Endothelial cell of umbilical vein (primary cell): Measurements from ENCODE around the gene PHF1. TPM values are rescaled to one million over a fixed set of nuclear protein-coding genes. Genes with fewer than 3 reads are reported as not detected.

Experiments
- BruUV-seq: library from RNA; stranded (reverse); fragments of 400-500 nt; replicated peaks from 2 replicates; lab custom pipeline; 2021; lab: Mats Ljungman, UMichigan
- CTCF ChIA-PET: fragments of 300-600, 350-600 bp; sonication (Branson Sonifier 250); formaldehyde crosslinking; loops from one replicate; lab custom pipeline; 2021; ENCODE audit warnings: antibody characterized with exemption, inconsistent platforms; lab: Charles Lee
- POLR2A ChIA-PET: fragments of 300-600, 350-600 bp; sonication (Branson Sonifier 250); formaldehyde crosslinking; loops from one replicate; lab custom pipeline; 2021; ENCODE audit warnings: antibody characterized with exemption, inconsistent platforms; lab: Charles Lee
- DNase-seq: peaks from one replicate; pipeline ENCODE4 v3.0.0-alpha.2; 2011; ENCODE audit warnings: low read depth, low spot score
- FAIRE-seq: peaks from 2 replicates; lab custom pipeline; 2011; peaks lifted over from hg19 to GRCh38; lab: Jason Lieb, UNC
- H2AFZ ChIP-seq: 2 replicates; pipeline ENCODE4 v1.6.0; 2012; ENCODE audit warnings: low read depth, low read length, control low read depth, inconsistent platforms
- H3K27ac ChIP-seq: 2 replicates; pipeline ENCODE4 v1.5.1; 2011; ENCODE audit warnings: low read depth, mild to moderate bottlenecking, control low read depth, low read length, moderate library complexity; ENCODE audit not compliant: insufficient read depth
- H3K27me3 ChIP-seq, 2 experiments: 2 replicates each; pipeline versions ENCODE4 v1.6.0 to v1.6.1; 2011; ENCODE audit warnings: low read length in 2 of 2, mixed read lengths in 1 of 2; ENCODE audit not compliant: control insufficient read depth in 2 of 2, insufficient read depth in 2 of 2
- H3K36me3 ChIP-seq, 2 experiments: 2 replicates in 1 of 2; 3 replicates in 1 of 2; pipeline ENCODE4 v1.5.1; 2011; ENCODE audit warnings: low read length in 2 of 2, mild to moderate bottlenecking in 1 of 2, moderate library complexity in 1 of 2; ENCODE audit not compliant: control insufficient read depth in 2 of 2, insufficient read depth in 2 of 2; ENCODE audit errors: extremely low read depth in 1 of 2
- H3K4me1 ChIP-seq: 3 replicates; pipeline ENCODE4 v1.5.1; 2011; ENCODE audit warnings: mild to moderate bottlenecking, low read length; ENCODE audit not compliant: control insufficient read depth, insufficient read depth; ENCODE audit errors: extremely low read depth
- H3K4me2 ChIP-seq: 2 replicates; pipeline ENCODE4 v1.6.1; 2011; ENCODE audit warnings: low read length, control low read depth, mixed read lengths; ENCODE audit not compliant: insufficient read depth
- H3K4me3 ChIP-seq, 3 experiments: fragments of 200-600 bp in 1 of 3; sonication (generic), shearing (Covaris generic) in 1 of 3; replicated peaks in 1 of 3; 2 replicates each; pipeline ENCODE4 v1.5.1; 2011 to 2016; ENCODE audit warnings: control low read depth in 3 of 3, low read length in 3 of 3, mild to moderate bottlenecking in 2 of 3, inconsistent platforms in 1 of 3, low read depth in 1 of 3, moderate library complexity in 1 of 3; ENCODE audit not compliant: insufficient read depth in 1 of 3
- H3K79me2 ChIP-seq: 2 replicates; pipeline ENCODE4 v1.6.0; 2012; ENCODE audit warnings: low read length, inconsistent platforms; ENCODE audit not compliant: control insufficient read depth, insufficient read depth
- H3K9ac ChIP-seq: replicated peaks from 2 replicates; pipeline ENCODE3; 2011; ENCODE audit warnings: low read length, control low read depth; ENCODE audit not compliant: insufficient read depth; ENCODE audit errors: extremely low read depth
- H3K9me1 ChIP-seq: replicated peaks from 3 replicates; pipeline ENCODE4 v1.6.0; 2011; ENCODE audit warnings: mild to moderate bottlenecking, low read length; ENCODE audit not compliant: control insufficient read depth, insufficient read depth; ENCODE audit errors: extremely low read depth
- H3K9me3 ChIP-seq: replicated peaks from 2 replicates; pipeline ENCODE4 v1.5.1; 2012; ENCODE audit warnings: low read length, inconsistent platforms; ENCODE audit not compliant: control insufficient read depth, insufficient read depth
- H4K20me1 ChIP-seq: replicated peaks from 2 replicates; pipeline ENCODE3; 2011; ENCODE audit warnings: mild to moderate bottlenecking, low read length; ENCODE audit not compliant: control insufficient read depth, insufficient read depth; ENCODE audit errors: extremely low read depth
- CTCF ChIP-seq, 2 donors: IDR thresholded peaks; 1 replicate in 1 of 2; 2 replicates in 1 of 2; pipeline ENCODE4 v1.5.1; 2011; ENCODE audit warnings: low read length in 2 of 2, mild to moderate bottlenecking in 2 of 2, moderate library complexity in 2 of 2, control low read depth in 1 of 2, inconsistent platforms in 1 of 2, low read depth in 1 of 2; ENCODE audit not compliant: insufficient read depth in 1 of 2; ENCODE audit errors: extremely low read depth in 1 of 2
- EZH2 ChIP-seq: IDR thresholded peaks from 2 replicates; pipeline ENCODE4 v1.6.1; 2012; ENCODE audit warnings: borderline replicate concordance, low read depth, mild to moderate bottlenecking, moderate library complexity, low read length, inconsistent platforms; ENCODE audit not compliant: severe bottlenecking
- FOS ChIP-seq: IDR thresholded peaks from 2 replicates; pipeline ENCODE4 v1.6.1; 2011; ENCODE audit warnings: mild to moderate bottlenecking, low read length, moderate library complexity, borderline replicate concordance; ENCODE audit not compliant: insufficient read depth
- GATA2 ChIP-seq: IDR thresholded peaks from 2 replicates; pipeline ENCODE4 v1.7.0; 2011; ENCODE audit warnings: low read depth, mild to moderate bottlenecking, moderate library complexity, mixed read lengths, low read length; ENCODE audit not compliant: insufficient read length, insufficient read depth
- JUN ChIP-seq: IDR thresholded peaks from 2 replicates; pipeline ENCODE4 v1.6.1; 2011; ENCODE audit warnings: borderline replicate concordance, low read depth; ENCODE audit not compliant: insufficient read length, insufficient read depth
- MAX ChIP-seq: IDR thresholded peaks from 2 replicates; pipeline ENCODE4 v1.6.1; 2011; ENCODE audit not compliant: insufficient read depth, insufficient read length
- MYC ChIP-seq: IDR thresholded peaks from one replicate; pipeline ENCODE4 v1.6.1; 2011; ENCODE audit warnings: mild to moderate bottlenecking, low read depth, low read length
- POLR2A ChIP-seq: IDR thresholded peaks from 2 replicates; pipeline ENCODE4 v1.6.1; 2012; ENCODE audit warnings: low read depth, mild to moderate bottlenecking, control low read depth, low read length
- POLR2AphosphoS5 ChIP-seq: IDR thresholded peaks from 2 replicates; pipeline ENCODE4 v1.6.1; 2012; ENCODE audit warnings: low read depth, mild to moderate bottlenecking, control low read depth, low read length, moderate library complexity; ENCODE audit not compliant: insufficient read depth
- dilution Hi-C: fragments of 300-500 bp; cut with MboI; formaldehyde crosslinking; loops from one replicate; pipeline ENCODE4 v1.15.0; 2019; ENCODE audit warnings: low sequenced_read_pairs; ENCODE audit not compliant: extremely low pct_ligation_motif_present
- intact Hi-C: fragments of 100-400 bp; cut with micrococcal nuclease; formaldehyde crosslinking; loops from one replicate; pipeline ENCODE4 v1.10.0; 2022
- polyA plus RNA-seq, 4 experiments: library from polyadenylated mRNA; depleted of rRNA in 3 of 4; stranded (reverse) in 3 of 4; unstranded in 1 of 4; fragments of >200 nt; gene quantifications; 2 replicates each; pipeline versions ENCODE4 v1.2.1 to v1.2.3, GENCODE V29; 2011 to 2012; ENCODE audit warnings: missing spikeins in 1 of 4
- total RNA-seq: library from RNA; stranded (reverse); gene quantifications from 2 replicates; pipeline ENCODE4 v1.2.3, GENCODE V29; 2021

The PHF1 gene
- total and polyA plus RNA-seq, 2 donors (not counting 3 experiments of a cell fraction or from before 2014, with no cell fraction given) = 32.5 to 53.1 TPM

GRCh38 chr6:33418690-33419291, 8.0 kb downstream of the PHF1 start:
- Histone ChIP-seq H2AFZ (peak overlapping the region; percentile 63), H3K4me1 (peaks cover 20% of the 10 kb centered on the region), H3K79me2 (peaks cover 12% of the 10 kb centered on the region), H3K9me3 (no peaks in the 10 kb centered on the region), H3K9me1 (no peaks in the 10 kb centered on the region), H3K4me3 (peak overlapping the region in 2 of 3 experiments; percentile 19 to 30), H3K27me3 (peaks cover 16% of the 10 kb centered on the region in 2 experiments), H3K4me2 (peak overlapping the region; percentile 53), H3K9ac (peak overlapping the region; percentile 41), H3K36me3 (peaks cover 0 to 7% of the 10 kb centered on the region in 2 experiments), H3K27ac (peak overlapping the region; percentile 64), H4K20me1 (no peaks in the 10 kb centered on the region)
- BruUV-seq = TSS peak; percentile 59
- intact Hi-C loops = loop anchor here (1.0 to 10.0 kb wide), 2 partner anchors 8 to 444 kb away; no protein-coding TSS in a partner anchor
- CTCF ChIA-PET = interaction anchor here (1.0 to 1.4 kb wide), 4 partner anchors 12 to 278 kb away, joined by 3 to 4 read pairs (median 3); partner anchors contain the start of gene ZBTB9
- POLR2A ChIA-PET = no interaction called here
- peak; percentile 48 for FAIRE-seq
- dilution Hi-C loops = no loop called here
- TF ChIP-seq MYC (no peak), CTCF (IDR thresholded peaks at IDR 0.05; ENCODE audit: extremely low read depth in 1 of 2, insufficient read depth in 1 of 2, low read depth in 1 of 2, low read length in 2 of 2) (no peak), JUN (no peak), EZH2 (no peak), GATA2 (no peak), POLR2AphosphoS5 (no peak), POLR2A (no peak), FOS (no peak), MAX (no peak)
- DNase-seq = no peak
